Measurements from ENCODE around the gene MYBPH. TPM values are rescaled to one million over a fixed set of nuclear protein-coding genes. Genes with fewer than 3 reads are reported as not detected.

The MYBPH gene
- total RNA-seq, 1 experiment from 2014 or later, result not detected

DNA sequence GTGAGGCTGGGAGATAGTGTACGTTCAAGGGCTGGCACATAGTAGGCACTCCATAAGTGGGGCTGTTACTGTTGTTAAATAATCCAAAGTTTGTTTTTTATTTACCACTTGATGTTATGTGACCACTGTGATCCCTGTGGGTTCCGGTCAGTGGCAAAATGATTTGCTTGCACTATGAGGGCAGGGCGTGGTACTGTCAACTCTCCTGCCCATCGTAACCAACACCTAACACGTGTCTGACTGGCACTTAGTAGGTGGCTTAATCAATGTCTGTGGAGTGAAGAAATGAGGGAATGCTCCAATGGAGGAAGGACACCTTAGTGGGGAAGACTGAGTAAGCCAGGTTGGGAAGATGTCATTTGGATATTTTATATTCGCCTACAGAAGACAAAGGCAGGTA is 33.5 kb downstream of the MYBPH start:
- Mint-ChIP-seq H3K4me1 (peaks cover 34 to 39% of the 10 kb centered on the region in 2 experiments), H3K9me3 (peaks cover 4 to 8% of the 10 kb centered on the region in 2 experiments; a peak in 3 of 5 replicates), H3K27me3 (ENCODE audit: low read depth) (no peaks in the 10 kb centered on the region; the same call in 1 of the 2 replicates), H3K27ac (no peak overlapping the region; a peak in 1 of 7 replicates), H3K36me3 (ENCODE audit: insufficient read depth in 1 of 3, low read depth in 3 of 3) (peaks cover 0 to 9% (median 2%) of the 10 kb centered on the region in 3 experiments; a peak in 3 of 7 replicates), H3K4me3 (no peak overlapping the region)
- no peak overlapping the region for H2BK5ac ChIP-seq (ENCODE audit: insufficient read length, low read length)
- H4K20me1 ChIP-seq (ENCODE audit: control insufficient read depth, insufficient read depth, insufficient read length), result no peaks in the 10 kb centered on the region
- no peak overlapping the region for H3K27ac ChIP-seq (ENCODE audit: insufficient read length, low read depth, low read length)
- H3K9me3 ChIP-seq (ENCODE audit: control insufficient read depth, low read depth, low read length), result no peaks in the 10 kb centered on the region
- H4K8ac ChIP-seq (replicated peaks; ENCODE audit: insufficient read length, low read depth, low read length), result no peak overlapping the region
- no peak overlapping the region for H4K5ac ChIP-seq (ENCODE audit: insufficient read length, low read depth, low read length)
- no peak overlapping the region for H4K91ac ChIP-seq (ENCODE audit: insufficient read length, low read depth, low read length)
- no peaks in the 10 kb centered on the region for H3K27me3 ChIP-seq (ENCODE audit: insufficient read depth, low read length)
- no peaks in the 10 kb centered on the region for H3K23me2 ChIP-seq (ENCODE audit: insufficient read length, low read depth, low read length, poor library complexity, severe bottlenecking)
- no peak overlapping the region for H3K4ac ChIP-seq (ENCODE audit: low read depth, low read length)
- no peak overlapping the region for H3K56ac ChIP-seq (ENCODE audit: insufficient read length, low read depth, low read length)
- no peak overlapping the region for H3K14ac ChIP-seq (ENCODE audit: insufficient read depth, low read length)
- DNase-seq, result no peak
- H3K4me2 ChIP-seq (ENCODE audit: insufficient read depth, insufficient read length, low read length), result no peak overlapping the region
- no peak overlapping the region for H2BK15ac ChIP-seq (ENCODE audit: low read depth, low read length)
- H2BK20ac ChIP-seq (ENCODE audit: low read depth, low read length, poor library complexity, severe bottlenecking), result no peak overlapping the region
- H2BK120ac ChIP-seq (ENCODE audit: low read depth, low read length, poor library complexity, severe bottlenecking), result no peak overlapping the region
- peaks cover 14% of the 10 kb centered on the region; the same call in 1 of the 2 replicates for H3K4me1 ChIP-seq (ENCODE audit: insufficient read depth, low read length)
- no peaks in the 10 kb centered on the region for H3K79me2 ChIP-seq (ENCODE audit: insufficient read depth, low read length)
- H3K9ac ChIP-seq (ENCODE audit: extremely low read depth, insufficient read length, low read length), result no peak overlapping the region
- H3K79me1 ChIP-seq (ENCODE audit: insufficient read depth, low read depth, low read length, poor library complexity, severe bottlenecking), result no peaks in the 10 kb centered on the region
- H2BK12ac ChIP-seq (ENCODE audit: insufficient read length, low read depth, low read length), result no peak overlapping the region
- no peak overlapping the region for H3K23ac ChIP-seq (ENCODE audit: insufficient read length, low read depth, low read length)
- H3T11ph ChIP-seq (ENCODE audit: low read length), result no peak overlapping the region
- TF ChIP-seq, protein P1, sequence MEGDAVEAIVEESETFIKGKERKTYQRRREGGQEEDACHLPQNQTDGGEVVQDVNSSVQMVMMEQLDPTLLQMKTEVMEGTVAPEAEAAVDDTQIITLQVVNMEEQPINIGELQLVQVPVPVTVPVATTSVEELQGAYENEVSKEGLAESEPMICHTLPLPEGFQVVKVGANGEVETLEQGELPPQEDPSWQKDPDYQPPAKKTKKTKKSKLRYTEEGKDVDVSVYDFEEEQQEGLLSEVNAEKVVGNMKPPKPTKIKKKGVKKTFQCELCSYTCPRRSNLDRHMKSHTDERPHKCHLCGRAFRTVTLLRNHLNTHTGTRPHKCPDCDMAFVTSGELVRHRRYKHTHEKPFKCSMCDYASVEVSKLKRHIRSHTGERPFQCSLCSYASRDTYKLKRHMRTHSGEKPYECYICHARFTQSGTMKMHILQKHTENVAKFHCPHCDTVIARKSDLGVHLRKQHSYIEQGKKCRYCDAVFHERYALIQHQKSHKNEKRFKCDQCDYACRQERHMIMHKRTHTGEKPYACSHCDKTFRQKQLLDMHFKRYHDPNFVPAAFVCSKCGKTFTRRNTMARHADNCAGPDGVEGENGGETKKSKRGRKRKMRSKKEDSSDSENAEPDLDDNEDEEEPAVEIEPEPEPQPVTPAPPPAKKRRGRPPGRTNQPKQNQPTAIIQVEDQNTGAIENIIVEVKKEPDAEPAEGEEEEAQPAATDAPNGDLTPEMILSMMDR (conservative IDR thresholded peaks at IDR 0.05), result no peak
- no peak overlapping the region for H3K18ac ChIP-seq (ENCODE audit: insufficient read length, low read depth, low read length)
- no peak overlapping the region for H2AFZ ChIP-seq (ENCODE audit: low read length)
- H2AK5ac ChIP-seq (ENCODE audit: insufficient read length, low read length), result no peak overlapping the region
- no CpG with 5 or more reads among the region's 6 CpGs for WGBS (ENCODE audit: extremely low coverage, insufficient read length, low lambda C conversion rate)

Data from H9 (cell line).